PC-3 (cell line): Measurements from ENCODE around the gene AUTS2. TPM values are rescaled to one million over a fixed set of nuclear protein-coding genes. Genes with fewer than 3 reads are reported as not detected.

ENCODE experiments used
- ATAC-seq: fragments of 200-7000 bp; cut with Tn5 transposase; 2 replicates; pipeline ENCODE4 v1.9.1; 2020; ENCODE audit warnings: mild to moderate bottlenecking, moderate library complexity
- BruUV-seq: library from RNA; stranded (reverse); fragments of 400-500 nt; replicated peaks from 2 replicates; lab custom pipeline; 2021; lab: Mats Ljungman, UMichigan
- CTCF ChIA-PET: fragments of 300-600 bp; sonication (Branson Sonifier 250); formaldehyde crosslinking; loops from one replicate; lab custom pipeline; 2022; ENCODE audit warnings: antibody characterized with exemption; lab: Charles Lee
- POLR2A ChIA-PET: fragments of 300-600 bp; sonication (Branson Sonifier 250); formaldehyde crosslinking; loops from one replicate; lab custom pipeline; 2022; ENCODE audit warnings: antibody characterized with exemption; ENCODE audit not compliant: unreplicated experiment; lab: Charles Lee
- DNase-seq: peaks from one replicate; pipeline ENCODE4 v3.0.0-alpha.2; 2015
- H2AFZ ChIP-seq: fragments of 300-600 bp; sonication (generic); 2 replicates; pipeline ENCODE4 v1.6.0; 2016; ENCODE audit warnings: antibody characterized with exemption, low read length
- H3F3A ChIP-seq: fragments of 300-600 bp; sonication (generic); one replicate; pipeline ENCODE4 v1.6.0; 2017; ENCODE audit warnings: antibody characterized with exemption, low read length, control low read depth, mild to moderate bottlenecking; ENCODE audit not compliant: unreplicated experiment
- H3K27ac ChIP-seq: fragments of 300-600 bp; sonication (generic); 2 replicates; pipeline ENCODE4 v1.5.1; 2016; ENCODE audit warnings: mild to moderate bottlenecking, low read length
- H3K27me3 ChIP-seq: fragments of 300-600 bp; sonication (generic); 2 replicates; pipeline ENCODE4 v1.6.1; 2016; ENCODE audit warnings: low read length, mixed read lengths
- H3K36me3 ChIP-seq: fragments of 300-600 bp; sonication (generic); 2 replicates; pipeline ENCODE4 v1.6.1; 2016; ENCODE audit warnings: low read depth, mixed run types, low read length, mixed read lengths
- H3K4me1 ChIP-seq: fragments of 300-600 bp; sonication (generic); 2 replicates; pipeline ENCODE4 v1.5.1; 2016; ENCODE audit warnings: low read length; ENCODE audit not compliant: insufficient read depth
- H3K4me2 ChIP-seq: fragments of 300-600 bp; sonication (generic); 2 replicates; pipeline ENCODE4 v1.6.0; 2016; ENCODE audit warnings: low read length
- H3K4me3 ChIP-seq: fragments of 300-600 bp; sonication (generic); 2 replicates; pipeline ENCODE4 v1.5.1; 2016; ENCODE audit warnings: mild to moderate bottlenecking, low read length, mixed read lengths
- H3K79me2 ChIP-seq: fragments of 300-600 bp; sonication (generic); 2 replicates; pipeline ENCODE4 v1.6.1; 2017; ENCODE audit warnings: low read length, mixed read lengths
- H3K9ac ChIP-seq: fragments of 300-600 bp; sonication (generic); 2 replicates; pipeline ENCODE4 v1.6.0; 2016; ENCODE audit warnings: mild to moderate bottlenecking, low read length
- H3K9me2 ChIP-seq: fragments of 300-600 bp; sonication (generic); replicated peaks from 2 replicates; pipeline ENCODE4 v1.6.1; 2016; ENCODE audit warnings: mixed run types, low read length, mixed read lengths
- H3K9me3 ChIP-seq: fragments of 300-600 bp; sonication (generic); 2 replicates; pipeline ENCODE4 v1.6.1; 2016; ENCODE audit warnings: low read length, mixed read lengths
- H4K20me1 ChIP-seq: fragments of 300-600 bp; sonication (generic); 2 replicates; pipeline ENCODE4 v1.6.1; 2016; ENCODE audit warnings: low read length, mixed read lengths
- CTCF ChIP-seq: fragments of 300-600 bp; sonication (generic); conservative IDR thresholded peaks from 2 replicates; pipeline ENCODE4 v1.5.1; 2017; ENCODE audit warnings: antibody characterized with exemption, low read depth, mild to moderate bottlenecking, low read length
- EZH2 ChIP-seq: fragments of 300-600 bp; sonication (generic); IDR thresholded peaks from one replicate; pipeline ENCODE4 v1.6.1; 2017; ENCODE audit warnings: antibody characterized with exemption, mild to moderate bottlenecking, low read length; ENCODE audit not compliant: unreplicated experiment
- EZH2phosphoT487 ChIP-seq: fragments of 300-600 bp; sonication (generic); IDR thresholded peaks from 2 replicates; pipeline ENCODE4 v1.6.1; 2018; ENCODE audit warnings: mild to moderate bottlenecking, antibody characterized with exemption, low read length, borderline replicate concordance
- intact Hi-C: fragments of 100-400 bp; cut with micrococcal nuclease; formaldehyde crosslinking; loops from 2 replicates; pipeline ENCODE4 v1.9.0; 2023
- total RNA-seq: library from RNA; depleted of rRNA; stranded (reverse); fragments of >200 nt; gene quantifications from 2 replicates; pipeline ENCODE4 v1.2.3, GENCODE V29; 2014

AUTS2 gene
- total RNA-seq, 1 experiment from 2014 or later, result not detected

- Histone ChIP-seq H3K4me2 (no peak overlapping the region), H3K27me3 (no peaks in the 10 kb centered on the region), H3K4me3 (no peak overlapping the region), H3K27ac (no peak overlapping the region), H3K9ac (no peak overlapping the region), H4K20me1 (no peaks in the 10 kb centered on the region), H3K9me3 (no peaks in the 10 kb centered on the region), H3K36me3 (no peaks in the 10 kb centered on the region), H3K4me1 (no peaks in the 10 kb centered on the region), H2AFZ (no peak overlapping the region), H3K79me2 (no peaks in the 10 kb centered on the region), H3K9me2 (no peaks in the 10 kb centered on the region), H3F3A (no peaks in the 10 kb centered on the region)
- DNase-seq (no peak), ATAC-seq (no peak)
- no TSS peak for BruUV-seq
- CTCF ChIA-PET, result no interaction called here
- POLR2A ChIA-PET, result no interaction called here
- TF ChIP-seq CTCF, result no peak
- no peak for TF ChIP-seq EZH2
- TF ChIP-seq EZH2phosphoT487, result no peak
- intact Hi-C loops, result no loop called here
Measured at GRCh38 chr7:69879989-69880388, 281.7 kb downstream of the AUTS2 start.

- H3K9me3 ChIP-seq, result no peaks in the 10 kb centered on the region
- no peak for DNase-seq
- no peaks in the 10 kb centered on the region for H3F3A ChIP-seq
- BruUV-seq, result no TSS peak
- no peaks in the 10 kb centered on the region for H3K9me2 ChIP-seq
- H3K27ac ChIP-seq, result no peak overlapping the region
- no peaks in the 10 kb centered on the region for H4K20me1 ChIP-seq
- no peak overlapping the region for H3K9ac ChIP-seq
- H3K4me2 ChIP-seq, result no peak overlapping the region
- no peak for TF ChIP-seq EZH2
- no peak for TF ChIP-seq CTCF
- no peak for TF ChIP-seq EZH2phosphoT487
- intact Hi-C loops, result no loop called here
- no peaks in the 10 kb centered on the region for H3K4me1 ChIP-seq
- ATAC-seq, result no peak
- no peaks in the 10 kb centered on the region for H3K27me3 ChIP-seq
- H3K79me2 ChIP-seq, result no peaks in the 10 kb centered on the region
- H3K36me3 ChIP-seq, result no peaks in the 10 kb centered on the region
- POLR2A ChIA-PET, result no interaction called here
- CTCF ChIA-PET, result no interaction called here
- H3K4me3 ChIP-seq, result no peak overlapping the region
- no peak overlapping the region for H2AFZ ChIP-seq
Measured at GRCh38 chr7:69880840-69881239, 282.6 kb downstream of the AUTS2 start.

- no TSS peak for BruUV-seq
- Histone ChIP-seq H3K4me2 (no peak overlapping the region), H3K4me3 (no peak overlapping the region), H3K9me3 (no peaks in the 10 kb centered on the region), H4K20me1 (no peaks in the 10 kb centered on the region), H3K79me2 (no peaks in the 10 kb centered on the region), H2AFZ (no peak overlapping the region), H3K4me1 (no peaks in the 10 kb centered on the region), H3K9ac (no peak overlapping the region), H3K27ac (no peak overlapping the region), H3K9me2 (no peaks in the 10 kb centered on the region), H3K36me3 (no peaks in the 10 kb centered on the region), H3F3A (no peaks in the 10 kb centered on the region), H3K27me3 (no peaks in the 10 kb centered on the region)
- ATAC-seq (no peak), DNase-seq (no peak)
- no peak for TF ChIP-seq CTCF
- TF ChIP-seq EZH2phosphoT487, result no peak
- no peak for TF ChIP-seq EZH2
- ChIA-PET CTCF (no interaction called here), POLR2A (no interaction called here)
- intact Hi-C loops, result no loop called here
Measured at GRCh38 chr7:69882269-69882668, 284.0 kb downstream of the AUTS2 start.
